ENCODE data around the gene SPINT4. TPM values are rescaled to one million over a fixed set of nuclear protein-coding genes. Genes with fewer than 3 reads are reported as not detected.

Gene SPINT4
- polyA plus RNA-seq, 1 donor from 2014 or later: not detected

GRCh38 chr20:45725134-45725533 lies 3.0 kb downstream of the SPINT4 start:
- H3K9me2 ChIP-seq (ENCODE audit: insufficient read depth, low read length): no peaks in the 10 kb centered on the region
- no peaks in the 10 kb centered on the region for H3F3A ChIP-seq (ENCODE audit: insufficient read depth, low read length, poor library complexity, severe bottlenecking)
- no peak for TF ChIP-seq MXI1 (conservative IDR thresholded peaks at IDR 0.05; ENCODE audit: poor library complexity, severe bottlenecking)
- no peak for TF ChIP-seq TAF1 (IDR thresholded peaks at IDR 0.05; ENCODE audit: low read depth)
- no peak overlapping the region for H2AFZ ChIP-seq (ENCODE audit: low read depth, low read length)
- no peaks in the 10 kb centered on the region for H3K27me3 ChIP-seq (ENCODE audit: insufficient read depth, low read depth, low read length)
- no peak overlapping the region for H3K4me3 ChIP-seq (ENCODE audit: low read length)
- H3K9ac ChIP-seq (ENCODE audit: low read length): no peak overlapping the region
- no peaks in the 10 kb centered on the region for H3K9me3 ChIP-seq (ENCODE audit: low read length)
- H3K27ac ChIP-seq (ENCODE audit: low read length): no peak overlapping the region
- no peak overlapping the region for H3K4me2 ChIP-seq (ENCODE audit: low read length)
- H3K36me3 ChIP-seq (ENCODE audit: insufficient read depth, low read length): no peaks in the 10 kb centered on the region
- H4K20me1 ChIP-seq (ENCODE audit: insufficient read depth): no peaks in the 10 kb centered on the region
- no peaks in the 10 kb centered on the region for H3K79me2 ChIP-seq (replicated peaks; ENCODE audit: insufficient read depth, low read length)

GRCh38 chr20:45727044-45727443 lies 4.9 kb downstream of the SPINT4 start:
- H3K4me3 ChIP-seq (ENCODE audit: low read length): no peak overlapping the region
- no peaks in the 10 kb centered on the region for H3K36me3 ChIP-seq (ENCODE audit: insufficient read depth, low read length)
- H3K27ac ChIP-seq (ENCODE audit: low read length): no peak overlapping the region
- H3K9me2 ChIP-seq (ENCODE audit: insufficient read depth, low read length): no peaks in the 10 kb centered on the region
- no peaks in the 10 kb centered on the region for H3K9me3 ChIP-seq (ENCODE audit: low read length)
- H3F3A ChIP-seq (ENCODE audit: insufficient read depth, low read length, poor library complexity, severe bottlenecking): no peaks in the 10 kb centered on the region
- H3K4me2 ChIP-seq (ENCODE audit: low read length): no peak overlapping the region
- H3K27me3 ChIP-seq (ENCODE audit: insufficient read depth, low read depth, low read length): no peaks in the 10 kb centered on the region
- H4K20me1 ChIP-seq (ENCODE audit: insufficient read depth): no peaks in the 10 kb centered on the region
- H3K9ac ChIP-seq (ENCODE audit: low read length): no peak overlapping the region
- H3K79me2 ChIP-seq (replicated peaks; ENCODE audit: insufficient read depth, low read length): no peaks in the 10 kb centered on the region
- no peak for TF ChIP-seq TAF1 (IDR thresholded peaks at IDR 0.05; ENCODE audit: low read depth)
- no peak for TF ChIP-seq EZH2 (IDR thresholded peaks at IDR 0.05; ENCODE audit: borderline replicate concordance, insufficient read depth, low read length, poor library complexity, severe bottlenecking)
- no peak for TF ChIP-seq POLR2AphosphoS5 (IDR thresholded peaks at IDR 0.05)
- no peak for TF ChIP-seq CTCF (IDR thresholded peaks at IDR 0.05; ENCODE audit: poor library complexity, severe bottlenecking)
- TF ChIP-seq SMC3 (conservative IDR thresholded peaks at IDR 0.05; ENCODE audit: poor library complexity): no peak
- no peak for TF ChIP-seq MXI1 (conservative IDR thresholded peaks at IDR 0.05; ENCODE audit: poor library complexity, severe bottlenecking)
- no peak for TF ChIP-seq RAD21 (conservative IDR thresholded peaks at IDR 0.05)
- no peak for TF ChIP-seq REST (IDR thresholded peaks at IDR 0.05; ENCODE audit: borderline replicate concordance)
- no peak for TF ChIP-seq EP300 (conservative IDR thresholded peaks at IDR 0.05; ENCODE audit: poor library complexity, severe bottlenecking)
- no peak overlapping the region for H2AFZ ChIP-seq (ENCODE audit: low read depth, low read length)

- H3K27ac ChIP-seq (ENCODE audit: low read length): no peak overlapping the region
- no peaks in the 10 kb centered on the region for H3K79me2 ChIP-seq (replicated peaks; ENCODE audit: insufficient read depth, low read length)
- no peak overlapping the region for H3K4me2 ChIP-seq (ENCODE audit: low read length)
- H3K9me3 ChIP-seq (ENCODE audit: low read length): no peaks in the 10 kb centered on the region
- no peaks in the 10 kb centered on the region for H3K36me3 ChIP-seq (ENCODE audit: insufficient read depth, low read length)
- H3F3A ChIP-seq (ENCODE audit: insufficient read depth, low read length, poor library complexity, severe bottlenecking): no peaks in the 10 kb centered on the region
- no peak overlapping the region for H2AFZ ChIP-seq (ENCODE audit: low read depth, low read length)
- TF ChIP-seq EZH2 (IDR thresholded peaks at IDR 0.05; ENCODE audit: borderline replicate concordance, insufficient read depth, low read length, poor library complexity, severe bottlenecking): no peak
- TF ChIP-seq POLR2AphosphoS5 (IDR thresholded peaks at IDR 0.05): no peak
- TF ChIP-seq REST (IDR thresholded peaks at IDR 0.05; ENCODE audit: borderline replicate concordance): no peak
- no peak for TF ChIP-seq CTCF (IDR thresholded peaks at IDR 0.05; ENCODE audit: poor library complexity, severe bottlenecking)
- TF ChIP-seq TAF1 (IDR thresholded peaks at IDR 0.05; ENCODE audit: low read depth): no peak
- H3K9ac ChIP-seq (ENCODE audit: low read length): no peak overlapping the region
- no peak overlapping the region for H3K4me3 ChIP-seq (ENCODE audit: low read length)
- H3K27me3 ChIP-seq (ENCODE audit: insufficient read depth, low read depth, low read length): no peaks in the 10 kb centered on the region
- H4K20me1 ChIP-seq (ENCODE audit: insufficient read depth): no peaks in the 10 kb centered on the region
- H3K9me2 ChIP-seq (ENCODE audit: insufficient read depth, low read length): no peaks in the 10 kb centered on the region
Measured at GRCh38 chr20:45732199-45732598, 10.1 kb downstream of the SPINT4 start.

Data from neural cell (in vitro differentiated cells).